K562 (cell line): ENCODE measurements around the gene ROBO2.

Experiments used
- ATF3 ChIP-seq, 2 experiments: fragments of 450-650 bp in 1 of 2; sonication (generic) in 1 of 2; formaldehyde crosslinking in 1 of 2; IDR thresholded peaks in 1 of 2; conservative IDR thresholded peaks in 1 of 2; 2 replicates each; pipeline versions ENCODE4 v1.6.1 to v1.8.1; 2016 to 2023; ENCODE audit warnings: mild to moderate bottlenecking in 2 of 2, moderate library complexity in 2 of 2, inconsistent platforms in 1 of 2, missing genetic modification reagents in 1 of 2
- CTCF ChIP-seq, 3 experiments: IDR thresholded peaks in 2 of 3; conservative IDR thresholded peaks in 1 of 3; 2 replicates each; pipeline ENCODE4 v1.5.1; 2011 to 2012; ENCODE audit warnings: low read length in 3 of 3, mild to moderate bottlenecking in 3 of 3, control low read depth in 2 of 3, improper control_type of control experiment in 1 of 3, inconsistent platforms in 1 of 3, low read depth in 1 of 3, mixed read lengths in 1 of 3, moderate library complexity in 1 of 3; ENCODE audit not compliant: insufficient read depth in 2 of 3
- ETV6 ChIP-seq, 3 experiments: fragments of 150-350 bp in 1 of 3; sonication (generic) in 1 of 3; formaldehyde crosslinking in 1 of 3; IDR thresholded peaks; 2 replicates each; pipeline versions ENCODE4 v1.6.1 to v1.8.0; 2014 to 2022; ENCODE audit warnings: borderline replicate concordance in 2 of 3, low read depth in 2 of 3, antibody characterized with exemption in 1 of 3, low read length in 1 of 3, mild to moderate bottlenecking in 1 of 3, missing genetic modification reagents in 1 of 3
- FOXK1 ChIP-seq: sonication (generic); formaldehyde crosslinking; IDR thresholded peaks from 2 replicates; pipeline ENCODE4 v1.8.0; 2022; ENCODE audit warnings: missing genetic modification reagents, mild to moderate bottlenecking, borderline replicate concordance
- FOXM1 ChIP-seq, 2 experiments: fragments of 450-650 bp in 1 of 2; sonication (generic) in 1 of 2; formaldehyde crosslinking in 1 of 2; IDR thresholded peaks; 2 replicates each; pipeline versions ENCODE4 v1.6.1 to v1.9.0; 2017 to 2022; ENCODE audit warnings: low read depth in 2 of 2, mild to moderate bottlenecking in 2 of 2, missing genetic modification reagents in 1 of 2, moderate library complexity in 1 of 2
- HCFC1 ChIP-seq: IDR thresholded peaks from 2 replicates; pipeline ENCODE4 v1.6.1; 2012; ENCODE audit warnings: low read depth, low read length, improper control_type of control experiment
- MAFF ChIP-seq: IDR thresholded peaks from 2 replicates; pipeline ENCODE4 v1.6.1; 2012; ENCODE audit warnings: low read length, improper control_type of control experiment
- MAX ChIP-seq: sonication (generic); formaldehyde crosslinking; IDR thresholded peaks from 2 replicates; pipeline ENCODE4 v1.9.0; 2022; ENCODE audit warnings: mild to moderate bottlenecking, missing genetic modification reagents
- NBN ChIP-seq: fragments of 450-650 bp; IDR thresholded peaks from 2 replicates; pipeline ENCODE4 v1.6.1; 2016; ENCODE audit warnings: low read depth, mild to moderate bottlenecking
- POLR2A ChIP-seq: fragments of 450-650 bp; conservative IDR thresholded peaks from 2 replicates; pipeline ENCODE4 v1.6.1; 2016

- no peak for TF ChIP-seq MAX
- TF ChIP-seq FOXK1, result no peak
- no peak for TF ChIP-seq FOXM1 (IDR thresholded peaks at IDR 0.05; ENCODE audit: low read depth)
- no peak for TF ChIP-seq FOXM1 (CRISPR knock-in tag; IDR thresholded peaks at IDR 0.05; ENCODE audit: low read depth)
- no peak for TF ChIP-seq HCFC1
- TF ChIP-seq MAFF, result no peak
- no peak for TF ChIP-seq POLR2A
- no peak for TF ChIP-seq ETV6 (IDR thresholded peaks at IDR 0.05; ENCODE audit: borderline replicate concordance in 1 of 2, low read depth in 2 of 2, low read length in 1 of 2)
- TF ChIP-seq ETV6 (CRISPR knock-in tag; IDR thresholded peaks at IDR 0.05; ENCODE audit: borderline replicate concordance), result no peak
- no peak for TF ChIP-seq NBN
- no peak for TF ChIP-seq ATF3 (IDR thresholded peaks at IDR 0.05)
- no peak for TF ChIP-seq ATF3 (CRISPR knock-in tag; conservative IDR thresholded peaks at IDR 0.05)
- TF ChIP-seq CTCF (IDR thresholded peaks at IDR 0.05 in 2 of 3, conservative IDR thresholded peaks at IDR 0.05 in 1 of 3; ENCODE audit: insufficient read depth in 2 of 3, low read depth in 1 of 3, low read length in 3 of 3), result no peak
These were observed 31.9 kb downstream of the ROBO2 start for GRCh38 chr3:77071809-77072208.
